Trophoblast cell (in vitro differentiated cells and primary cell): ENCODE data around the gene CUL4A.

ENCODE experiments used
- DNase-seq, 2 donors: peaks; one replicate each; pipeline ENCODE4 v3.0.0-alpha.2; 2016
- H2AFZ ChIP-seq: 2 replicates; pipeline ENCODE4 v1.6.1; 2013; ENCODE audit warnings: low read length, moderate library complexity, mild to moderate bottlenecking; ENCODE audit not compliant: insufficient read depth, poor library complexity
- H2AK5ac ChIP-seq: 2 replicates; pipeline ENCODE4 v1.6.1; 2013; ENCODE audit warnings: mild to moderate bottlenecking, low read length
- H2BK120ac ChIP-seq: 2 replicates; pipeline ENCODE4 v1.6.1; 2013; ENCODE audit warnings: low read length, mild to moderate bottlenecking, moderate library complexity; ENCODE audit not compliant: insufficient read depth, poor library complexity
- H2BK12ac ChIP-seq: 2 replicates; pipeline ENCODE4 v1.6.1; 2013; ENCODE audit warnings: mild to moderate bottlenecking, low read length, moderate library complexity
- H2BK5ac ChIP-seq: 2 replicates; pipeline ENCODE4 v1.6.1; 2013; ENCODE audit warnings: low read length, low read depth, moderate library complexity, mild to moderate bottlenecking; ENCODE audit not compliant: poor library complexity
- H3K14ac ChIP-seq: 2 replicates; pipeline ENCODE4 v1.6.1; 2013; ENCODE audit warnings: mild to moderate bottlenecking, low read length
- H3K18ac ChIP-seq: 2 replicates; pipeline ENCODE4 v1.6.1; 2013; ENCODE audit warnings: mild to moderate bottlenecking, low read length
- H3K23ac ChIP-seq: 2 replicates; pipeline ENCODE4 v1.6.1; 2013; ENCODE audit warnings: low read length
- H3K27ac ChIP-seq: 2 replicates; pipeline ENCODE4 v1.5.1; 2013; ENCODE audit warnings: low read depth, mild to moderate bottlenecking, inconsistent platforms, low read length, moderate library complexity
- H3K27me3 ChIP-seq: 2 replicates; pipeline ENCODE4 v1.6.1; 2013; ENCODE audit warnings: inconsistent platforms, mild to moderate bottlenecking, low read length, moderate library complexity; ENCODE audit not compliant: insufficient read depth
- H3K36me3 ChIP-seq, 2 experiments: 1 replicate in 1 of 2; 2 replicates in 1 of 2; pipeline ENCODE4 v1.6.1; 2013; ENCODE audit warnings: low read length in 2 of 2, mild to moderate bottlenecking in 2 of 2, moderate library complexity in 1 of 2; ENCODE audit not compliant: insufficient read depth in 2 of 2, control insufficient read depth in 1 of 2
- H3K4ac ChIP-seq: 2 replicates; pipeline ENCODE4 v1.6.1; 2013; ENCODE audit warnings: low read depth, mild to moderate bottlenecking, low read length, moderate library complexity
- H3K4me1 ChIP-seq, 2 experiments: 1 replicate in 1 of 2; 2 replicates in 1 of 2; pipeline ENCODE4 v1.6.1; 2013; ENCODE audit warnings: low read length in 2 of 2, mild to moderate bottlenecking in 2 of 2, moderate library complexity in 1 of 2; ENCODE audit not compliant: insufficient read depth in 2 of 2, control insufficient read depth in 1 of 2
- H3K4me2 ChIP-seq: 2 replicates; pipeline ENCODE4 v1.6.1; 2013; ENCODE audit warnings: inconsistent platforms, mild to moderate bottlenecking, low read length, moderate library complexity
- H3K4me3 ChIP-seq: 2 replicates; pipeline ENCODE4 v1.5.1; 2013; ENCODE audit warnings: mild to moderate bottlenecking, low read depth, low read length, inconsistent platforms
- H3K79me1 ChIP-seq: one replicate; pipeline ENCODE4 v1.6.1; 2013; ENCODE audit warnings: low read length
- H3K79me2 ChIP-seq: 2 replicates; pipeline ENCODE4 v1.6.1; 2013; ENCODE audit warnings: low read length, mild to moderate bottlenecking; ENCODE audit not compliant: control insufficient read depth, insufficient read depth, poor library complexity
- H3K9ac ChIP-seq: 2 replicates; pipeline ENCODE4 v1.6.1; 2013; ENCODE audit warnings: mild to moderate bottlenecking, low read length
- H3K9me3 ChIP-seq: 2 replicates; pipeline ENCODE4 v1.6.1; 2013; ENCODE audit warnings: low read depth, mild to moderate bottlenecking, control low read depth, inconsistent platforms, low read length; ENCODE audit not compliant: insufficient read depth
- H4K12ac ChIP-seq: 2 replicates; pipeline ENCODE4 v1.6.1; 2013; ENCODE audit warnings: low read depth, mild to moderate bottlenecking, low read length, moderate library complexity
- H4K8ac ChIP-seq: 2 replicates; pipeline ENCODE4 v1.6.1; 2013; ENCODE audit warnings: low read depth, mild to moderate bottlenecking, low read length, moderate library complexity
- H4K91ac ChIP-seq: one replicate; pipeline ENCODE4 v1.6.1; 2013; ENCODE audit warnings: low read depth, mild to moderate bottlenecking, low read length, moderate library complexity
- WGBS: extraction: QIAGEN DNeasy Blood & Tissue Kit; methylation state at CpG from one replicate; pipeline ENCODE4 v1.1.7; 2013; ENCODE audit warnings: missing lambda C conversion rate; ENCODE audit not compliant: insufficient read length, insufficient coverage; ENCODE audit errors: extremely low coverage; 5-methylcytosine and 5-hydroxymethylcytosine counted together

CUL4A gene

DNA sequence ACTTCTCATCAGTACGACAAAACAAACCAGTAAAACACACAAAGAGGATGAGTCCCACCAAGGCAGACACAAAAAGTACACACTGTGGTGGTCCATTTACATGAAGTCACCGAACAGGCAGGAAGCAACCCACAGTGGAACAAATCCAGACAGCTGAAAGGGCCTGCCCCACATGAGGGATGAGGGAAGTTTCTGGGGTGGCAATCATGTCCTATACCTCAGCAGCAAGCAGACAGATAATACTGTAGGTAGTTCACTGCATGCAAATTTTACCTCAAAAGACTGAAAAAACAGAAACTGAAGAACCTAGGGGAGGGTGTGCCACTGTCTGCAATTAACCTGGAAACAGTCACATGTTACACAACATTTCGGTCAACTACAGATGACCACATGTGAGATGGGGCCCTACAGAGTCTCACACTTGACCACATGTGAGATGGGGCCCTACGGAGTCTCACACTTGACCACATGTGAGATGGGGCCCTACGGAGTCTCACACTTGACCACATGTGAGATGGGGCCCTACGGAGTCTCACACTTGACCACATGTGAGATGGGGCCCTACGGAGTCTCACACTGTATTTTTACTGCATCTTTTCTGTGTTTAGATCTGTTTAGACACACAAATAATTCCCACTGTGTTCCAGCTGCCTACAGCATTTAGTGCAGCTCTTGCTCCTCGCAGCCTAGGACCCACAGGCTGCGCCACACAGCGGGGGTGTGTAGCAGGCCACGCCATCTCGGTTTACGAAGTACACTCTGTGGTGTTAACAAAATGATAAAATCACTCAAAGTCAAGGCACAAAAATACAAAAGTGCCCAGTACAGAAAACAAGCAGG lies 23.1 kb upstream of the CUL4A start:
- WGBS: no CpG with 5 or more reads among the region's 13 CpGs
- no peak overlapping the region for H3K4ac ChIP-seq
- no peak overlapping the region for H2AFZ ChIP-seq
- no peak overlapping the region for H2AK5ac ChIP-seq
- H3K4me2 ChIP-seq: no peak overlapping the region
- no peaks in the 10 kb centered on the region for H3K27me3 ChIP-seq
- no peaks in the 10 kb centered on the region for H3K79me1 ChIP-seq
- DNase-seq: no peak
- no peak overlapping the region for H4K91ac ChIP-seq
- H3K4me1 ChIP-seq: peaks cover 0 to 4% of the 10 kb centered on the region in 2 experiments
- no peak overlapping the region for H3K18ac ChIP-seq
- H3K79me2 ChIP-seq: no peaks in the 10 kb centered on the region
- no peak overlapping the region for H4K12ac ChIP-seq
- H3K27ac ChIP-seq: no peak overlapping the region
- no peak overlapping the region for H3K23ac ChIP-seq
- H2BK12ac ChIP-seq: no peak overlapping the region
- H4K8ac ChIP-seq: peak overlapping the region; percentile 33
- peaks cover 23 to 33% of the 10 kb centered on the region in 2 experiments for H3K36me3 ChIP-seq
- H3K4me3 ChIP-seq: no peak overlapping the region
- H2BK5ac ChIP-seq: no peak overlapping the region
- no peaks in the 10 kb centered on the region for H3K9me3 ChIP-seq
- no peak overlapping the region for H3K14ac ChIP-seq
- H3K9ac ChIP-seq: peak overlapping the region; percentile 46
- H2BK120ac ChIP-seq: no peak overlapping the region

DNA sequence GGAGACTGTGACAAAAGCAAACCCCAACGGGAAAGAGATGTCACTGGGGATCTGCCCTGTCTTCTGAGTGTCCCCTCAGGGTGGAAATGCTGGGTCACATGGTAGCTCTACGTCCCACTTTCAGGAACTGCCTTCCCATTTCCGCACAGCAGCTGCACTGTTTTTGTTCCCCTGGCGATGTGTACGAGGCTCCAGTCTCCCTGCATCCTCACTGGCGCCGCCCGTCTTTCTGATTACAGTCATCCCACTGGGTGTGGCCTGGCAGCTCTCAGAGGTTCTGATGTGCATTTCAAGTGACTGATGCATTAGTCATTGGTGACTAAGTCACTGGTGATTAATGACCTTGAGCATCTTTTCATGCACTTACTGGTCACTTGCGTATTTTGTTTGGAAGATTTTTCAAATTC lies 22.1 kb upstream of the CUL4A start:
- WGBS: no CpG with 5 or more reads among the region's 9 CpGs

GRCh38 chr13:113187883-113188665 lies 21.3 kb upstream of the CUL4A start:
- H2BK12ac ChIP-seq: peak overlapping the region; percentile 69
- WGBS: no CpG with 5 or more reads among the region's 23 CpGs
- no peaks in the 10 kb centered on the region for H3K79me2 ChIP-seq
- peak overlapping the region; percentile 14 for H4K91ac ChIP-seq
- H2BK5ac ChIP-seq: no peak overlapping the region
- no peak overlapping the region for H4K12ac ChIP-seq
- H3K9me3 ChIP-seq: no peaks in the 10 kb centered on the region
- H3K27me3 ChIP-seq: no peaks in the 10 kb centered on the region
- no peak overlapping the region for H3K9ac ChIP-seq
- no peak overlapping the region for H2BK120ac ChIP-seq
- no peak overlapping the region for H3K4me3 ChIP-seq
- H3K36me3 ChIP-seq: peaks cover 19 to 33% of the 10 kb centered on the region in 2 experiments
- DNase-seq: no peak
- H3K4ac ChIP-seq: no peak overlapping the region
- no peak overlapping the region for H3K18ac ChIP-seq
- H3K4me1 ChIP-seq: peaks cover 0 to 4% of the 10 kb centered on the region in 2 experiments
- no peak overlapping the region for H3K27ac ChIP-seq
- H3K79me1 ChIP-seq: no peaks in the 10 kb centered on the region
- H4K8ac ChIP-seq: no peak overlapping the region
- no peak overlapping the region for H2AFZ ChIP-seq
- H3K23ac ChIP-seq: no peak overlapping the region
- H2AK5ac ChIP-seq: no peak overlapping the region
- no peak overlapping the region for H3K14ac ChIP-seq
- H3K4me2 ChIP-seq: no peak overlapping the region

More for the DNA sequence above, 22.1 kb upstream of the CUL4A start:
- DNase-seq: peak; percentile 92 to 96
- no peak overlapping the region for H2BK5ac ChIP-seq
- no peak overlapping the region for H2AFZ ChIP-seq
- no peak overlapping the region for H2BK12ac ChIP-seq
- no peak overlapping the region for H3K9ac ChIP-seq
- no peak overlapping the region for H3K14ac ChIP-seq
- no peaks in the 10 kb centered on the region for H3K9me3 ChIP-seq
- no peak overlapping the region for H3K27ac ChIP-seq
- H3K36me3 ChIP-seq: peaks cover 19 to 29% of the 10 kb centered on the region in 2 experiments
- H3K79me2 ChIP-seq: no peaks in the 10 kb centered on the region
- H3K4me2 ChIP-seq: no peak overlapping the region
- H2AK5ac ChIP-seq: no peak overlapping the region
- no peak overlapping the region for H2BK120ac ChIP-seq
- no peak overlapping the region for H3K4me3 ChIP-seq
- no peak overlapping the region for H3K18ac ChIP-seq
- no peaks in the 10 kb centered on the region for H3K27me3 ChIP-seq
- no peak overlapping the region for H4K12ac ChIP-seq
- no peak overlapping the region for H3K23ac ChIP-seq
- H3K4me1 ChIP-seq: peaks cover 0 to 4% of the 10 kb centered on the region in 2 experiments
- no peak overlapping the region for H4K91ac ChIP-seq
- H4K8ac ChIP-seq: no peak overlapping the region
- H3K79me1 ChIP-seq: no peaks in the 10 kb centered on the region
- H3K4ac ChIP-seq: no peak overlapping the region

- Histone ChIP-seq H3K4me2 (no peak overlapping the region), H3K9ac (no peak overlapping the region), H3K27me3 (no peaks in the 10 kb centered on the region), H3K36me3 (peaks cover 23 to 35% of the 10 kb centered on the region in 2 experiments), H3K4ac (no peak overlapping the region), H2BK12ac (no peak overlapping the region), H3K23ac (no peak overlapping the region), H3K18ac (no peak overlapping the region), H3K79me1 (no peaks in the 10 kb centered on the region), H3K27ac (no peak overlapping the region), H4K12ac (no peak overlapping the region), H2BK120ac (no peak overlapping the region), H3K9me3 (no peaks in the 10 kb centered on the region), H3K4me3 (no peak overlapping the region), H2BK5ac (no peak overlapping the region), H2AK5ac (no peak overlapping the region), H4K91ac (no peak overlapping the region), H3K79me2 (no peaks in the 10 kb centered on the region), H4K8ac (no peak overlapping the region), H3K4me1 (peaks cover 0 to 4% of the 10 kb centered on the region in 2 experiments), H2AFZ (no peak overlapping the region), H3K14ac (no peak overlapping the region)
- no CpG with 5 or more reads among the region's 4 CpGs for WGBS
- no peak for DNase-seq
These were observed 19.2 kb upstream of the CUL4A start for GRCh38 chr13:113190181-113190580.
